Stimulated activated CD8-positive, alpha-beta memory T cell treated with anti-CD3 and anti-CD28 coated beads, Interleukin-2, amount 100 ng/mL, for 1 hour (primary cell): ENCODE results near the gene IVNS1ABP.
A peak's percentile ranks its signal among the peaks of the same experiment; 100 is the strongest.
"Not testable (repeated sequence)": the region's sequence is repeated elsewhere in the genome, so short reads cannot be mapped to it uniquely, and the experiment has no call there.

ENCODE experiments used
- DNase-seq, 2 donors: peaks; one replicate each; pipeline ENCODE4 v3.0.0-alpha.2; 2020; ENCODE audit warnings: low read depth in 2 of 2

IVNS1ABP gene

DNA sequence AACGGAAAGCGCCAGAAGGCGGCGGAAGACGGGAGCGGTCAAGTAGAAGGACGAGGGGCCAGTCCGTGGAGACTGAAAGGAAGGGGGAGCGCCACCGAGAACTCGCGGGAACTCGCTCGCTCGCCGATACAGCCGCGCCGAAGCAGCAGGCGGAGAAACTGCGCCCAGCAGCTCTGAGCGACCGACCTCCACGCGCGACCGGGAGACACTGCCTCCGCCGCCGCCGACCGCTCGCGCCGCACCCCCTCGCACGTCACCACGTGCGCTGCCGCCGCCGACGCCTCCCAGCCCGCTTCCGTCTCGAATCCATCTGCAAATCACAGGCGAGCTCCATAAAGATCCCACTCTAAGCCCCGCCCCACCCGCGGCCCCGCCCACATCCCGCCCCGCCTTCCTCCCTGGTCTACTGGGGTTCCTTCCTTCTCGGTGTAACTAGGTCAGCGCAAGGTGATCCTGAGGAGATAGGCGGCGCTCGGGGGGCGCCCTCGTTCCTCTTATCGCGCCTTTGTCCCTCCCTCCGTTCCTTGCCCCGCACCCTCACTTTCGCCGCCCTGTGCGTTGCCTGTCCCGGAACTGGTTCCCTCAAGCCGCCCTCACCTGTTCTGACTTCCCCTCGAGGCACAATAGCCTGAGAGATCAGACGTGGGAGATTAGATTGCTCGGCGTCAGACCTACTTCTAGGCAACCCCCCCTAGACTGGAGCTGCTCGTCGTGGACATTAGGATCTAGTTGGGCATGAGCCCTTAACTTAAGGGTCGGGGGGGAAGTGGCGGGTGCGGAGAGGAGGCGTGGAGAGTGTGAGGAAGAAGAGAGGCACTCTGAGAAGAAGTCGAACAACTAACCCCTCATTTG lies at the start of gene IVNS1ABP:
TSS of gene IVNS1ABP (minus strand) at position 210 of the 852 bp plus-strand sequence. CDS start 7,750 bp downstream, outside the sequence.
- peak; percentile 92 to 94 for DNase-seq

GRCh38 chr1:185365951-185366350 lies 48.9 kb upstream of the IVNS1ABP start:
- no peak for DNase-seq

- not testable (repeated sequence) for DNase-seq
Measured at GRCh38 chr1:185364528-185364927, 47.5 kb upstream of the IVNS1ABP start.

DNA sequence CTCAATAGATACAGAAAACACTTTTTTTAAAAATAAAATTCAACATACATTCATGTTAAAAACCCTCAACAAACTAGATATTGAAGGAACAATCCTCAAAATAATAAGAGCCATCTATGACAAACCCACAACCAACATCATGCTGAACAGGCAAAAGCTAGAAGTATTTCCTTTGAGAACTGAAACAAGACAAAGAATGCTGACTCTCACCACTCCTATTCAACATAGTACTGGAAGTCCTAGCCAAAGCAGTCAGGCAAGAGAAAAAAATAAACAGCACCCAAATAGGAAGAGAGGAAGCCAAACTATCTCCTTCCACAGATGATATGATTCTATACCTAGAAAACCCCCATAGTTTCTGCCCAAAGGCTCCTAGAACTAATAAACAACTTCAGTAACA lies 46.2 kb upstream of the IVNS1ABP start:
- no peak for DNase-seq

DNA sequence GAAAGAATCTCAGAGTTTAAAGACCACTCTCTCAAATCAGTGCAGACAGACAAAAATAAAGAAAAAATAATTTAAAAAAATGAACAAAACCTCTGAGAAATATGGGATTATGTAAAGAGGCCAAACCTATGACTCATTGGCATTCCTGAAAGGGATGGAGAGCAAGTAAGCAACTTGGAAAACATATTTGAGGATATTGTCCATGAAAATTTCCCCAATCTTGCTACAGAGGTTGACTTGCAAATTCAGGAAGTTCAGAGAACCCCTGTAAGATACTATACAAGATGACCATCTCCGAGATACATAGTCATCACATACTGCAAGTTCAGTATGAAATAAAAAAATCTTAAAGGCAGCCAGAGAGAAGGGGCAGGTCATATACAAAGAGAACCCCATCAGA lies 43.7 kb upstream of the IVNS1ABP start:
- DNase-seq, result no peak

DNA sequence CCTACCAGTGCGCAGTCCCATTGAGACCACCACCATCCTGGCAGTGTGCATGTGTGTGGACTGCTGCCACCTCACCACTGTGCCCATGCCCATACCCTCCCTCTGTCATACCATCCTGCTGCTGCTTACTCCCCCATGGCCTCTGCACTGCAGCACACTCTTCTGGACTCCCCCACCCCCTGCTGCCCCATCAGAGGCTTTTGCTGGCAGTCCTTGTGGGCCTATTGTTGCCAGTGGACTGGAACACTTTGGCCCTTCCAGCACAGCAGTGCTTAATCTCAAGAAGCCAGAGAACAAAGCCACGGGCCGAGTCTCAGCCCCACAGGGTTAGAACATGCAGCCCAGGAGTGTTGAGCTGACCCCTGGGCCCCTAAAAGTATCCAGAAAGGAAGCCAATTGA lies 41.9 kb upstream of the IVNS1ABP start:
- DNase-seq, result no peak

- DNase-seq, result no peak
Measured at GRCh38 chr1:185355947-185356346, 38.9 kb upstream of the IVNS1ABP start.

- DNase-seq, result no peak
Measured at GRCh38 chr1:185353124-185353523, 36.1 kb upstream of the IVNS1ABP start.

DNA sequence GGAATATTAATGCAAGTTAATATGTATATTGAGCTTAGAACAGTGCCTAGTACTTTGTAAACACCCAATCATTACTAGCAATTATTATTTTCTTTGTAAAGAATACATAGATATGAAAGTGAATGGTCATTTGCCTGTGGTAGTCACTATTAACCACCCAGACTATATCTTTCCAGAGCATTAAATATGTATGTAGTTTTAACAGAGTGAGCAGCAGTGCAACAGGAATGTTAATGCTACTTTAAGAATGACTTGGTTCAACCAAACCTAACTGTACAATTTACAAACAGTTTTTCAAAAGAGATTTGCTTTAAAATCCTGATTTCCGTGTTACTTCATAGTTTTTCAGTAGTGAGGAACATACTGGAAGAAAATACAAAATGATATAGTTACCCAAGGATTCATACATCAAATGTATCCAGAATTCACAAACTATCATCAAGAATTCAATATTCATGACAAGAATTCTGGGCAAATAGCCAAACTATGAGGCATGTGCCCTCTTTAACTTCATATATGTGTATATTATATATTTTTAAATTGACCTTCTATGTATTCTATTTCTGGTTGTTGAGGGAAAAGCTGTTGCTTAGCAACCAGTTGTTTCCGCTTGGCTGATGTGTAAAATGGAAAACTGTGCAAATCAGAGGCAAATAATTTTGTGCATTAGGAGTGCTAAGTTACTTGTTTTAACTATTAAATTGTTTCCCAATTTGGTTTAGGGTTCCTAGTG lies 34.9 kb upstream of the IVNS1ABP start:
- DNase-seq, result no peak

DNA sequence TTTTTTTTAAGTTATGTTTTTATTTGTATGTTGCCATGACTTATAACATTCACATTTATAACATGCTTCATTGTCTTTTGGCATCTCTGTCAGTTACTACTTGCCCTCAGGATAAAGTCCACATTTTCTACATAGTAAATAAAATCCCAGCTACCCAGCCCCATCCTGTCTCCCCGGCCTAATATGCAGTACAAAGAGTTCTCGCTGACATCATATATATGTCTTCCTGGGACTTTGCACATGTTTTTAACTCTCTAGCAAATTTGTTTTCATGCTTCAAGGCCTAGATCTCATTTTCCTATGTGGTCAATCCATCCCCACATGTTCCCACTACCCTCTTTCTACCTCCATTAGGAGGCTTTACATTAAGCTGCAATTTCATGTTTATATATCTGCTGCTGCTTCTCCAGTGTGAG lies 33.0 kb upstream of the IVNS1ABP start:
- DNase-seq, result no peak

GRCh38 chr1:185349556-185349955 lies 32.5 kb upstream of the IVNS1ABP start:
- no peak for DNase-seq

GRCh38 chr1:185348985-185349384 lies 31.9 kb upstream of the IVNS1ABP start:
- DNase-seq, result no peak

- DNase-seq, result no peak
Measured at GRCh38 chr1:185348296-185348695, 31.3 kb upstream of the IVNS1ABP start.

DNA sequence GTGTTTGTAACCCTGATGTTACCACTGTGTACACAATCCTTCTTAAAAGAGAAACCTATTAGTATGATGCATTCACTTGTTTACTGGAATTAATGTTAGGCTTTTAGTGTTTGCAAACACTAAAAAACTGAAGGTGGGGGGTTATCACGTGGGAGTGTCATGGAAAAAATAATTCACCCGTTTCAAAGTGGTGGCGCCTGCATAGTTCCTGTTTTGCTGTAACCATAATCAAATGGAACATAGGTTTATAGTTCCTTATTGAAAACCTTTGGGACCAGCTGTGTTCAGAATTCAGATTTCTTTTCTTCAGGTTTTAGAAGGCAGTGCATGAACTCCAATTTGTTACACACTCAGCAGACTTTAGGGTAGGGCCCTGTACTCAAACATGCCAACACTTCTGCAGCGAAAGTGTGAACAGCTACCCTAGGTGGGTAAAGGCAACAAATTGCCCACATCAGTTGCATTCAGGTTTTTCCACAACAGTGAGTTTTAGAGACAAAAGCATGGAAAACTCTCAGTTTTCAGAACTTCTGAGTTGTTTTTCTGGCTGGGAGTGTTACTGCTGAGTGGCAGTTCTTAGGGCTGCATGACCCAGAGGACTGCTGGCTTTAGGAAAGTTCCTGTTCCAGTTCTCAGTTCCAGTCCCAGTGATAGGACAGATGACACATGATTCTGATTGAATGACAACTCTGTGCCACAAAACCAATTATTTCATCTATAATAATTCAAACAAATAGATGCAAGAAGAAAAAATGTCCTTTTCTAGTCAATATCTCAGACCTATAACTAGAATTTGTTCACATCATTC lies 29.1 kb upstream of the IVNS1ABP start:
- no peak for DNase-seq

GRCh38 chr1:185343306-185343705 lies 26.3 kb upstream of the IVNS1ABP start:
- DNase-seq, result no peak

DNA sequence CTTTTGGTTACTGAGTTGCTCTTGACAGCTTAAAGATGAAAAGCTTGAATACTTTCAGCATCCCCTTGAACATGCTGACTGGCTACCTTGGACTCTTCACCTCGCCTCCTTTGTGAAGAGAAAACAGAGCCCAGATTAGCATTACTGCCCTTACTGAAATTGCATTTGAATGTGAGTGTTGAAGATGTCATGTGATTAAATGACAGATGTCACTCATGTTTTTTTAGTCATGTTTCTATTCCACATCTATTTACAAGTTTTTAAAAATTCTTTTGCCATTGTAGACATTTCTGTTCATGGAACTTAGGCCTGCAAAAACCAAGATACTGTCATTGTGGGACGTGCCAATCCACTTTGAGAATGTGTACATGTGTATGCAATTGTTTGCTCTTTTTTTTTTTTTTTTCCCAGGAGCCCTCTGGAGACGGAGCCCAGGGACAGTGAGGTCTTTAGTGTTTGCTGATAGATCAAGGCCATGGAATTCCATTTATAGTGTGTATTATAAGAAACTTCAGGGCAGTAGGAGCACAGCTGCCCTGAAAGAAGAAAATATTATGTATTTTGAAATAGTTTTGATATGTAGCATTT lies 25.7 kb upstream of the IVNS1ABP start:
- no peak for DNase-seq

DNA sequence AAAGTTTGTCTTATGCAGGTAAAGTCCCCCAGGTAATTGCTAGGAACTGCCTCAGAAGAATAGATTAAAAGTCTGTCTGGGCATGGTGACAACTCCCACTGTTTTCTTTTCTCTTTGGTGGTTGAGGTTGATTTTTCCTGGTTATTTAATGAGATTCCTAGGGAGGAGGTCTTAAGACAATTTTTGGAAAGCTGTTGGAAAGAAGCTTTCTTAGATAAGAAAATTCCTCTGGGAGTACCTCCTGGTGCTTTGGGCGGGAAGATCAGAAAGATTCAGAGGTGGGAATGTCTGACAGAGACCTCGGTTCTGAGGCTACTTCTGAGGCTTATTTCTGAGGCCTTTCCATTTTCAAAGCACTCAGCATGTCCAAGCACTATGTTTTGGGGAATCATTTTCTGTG lies 25.0 kb upstream of the IVNS1ABP start:
- DNase-seq, result no peak

DNA sequence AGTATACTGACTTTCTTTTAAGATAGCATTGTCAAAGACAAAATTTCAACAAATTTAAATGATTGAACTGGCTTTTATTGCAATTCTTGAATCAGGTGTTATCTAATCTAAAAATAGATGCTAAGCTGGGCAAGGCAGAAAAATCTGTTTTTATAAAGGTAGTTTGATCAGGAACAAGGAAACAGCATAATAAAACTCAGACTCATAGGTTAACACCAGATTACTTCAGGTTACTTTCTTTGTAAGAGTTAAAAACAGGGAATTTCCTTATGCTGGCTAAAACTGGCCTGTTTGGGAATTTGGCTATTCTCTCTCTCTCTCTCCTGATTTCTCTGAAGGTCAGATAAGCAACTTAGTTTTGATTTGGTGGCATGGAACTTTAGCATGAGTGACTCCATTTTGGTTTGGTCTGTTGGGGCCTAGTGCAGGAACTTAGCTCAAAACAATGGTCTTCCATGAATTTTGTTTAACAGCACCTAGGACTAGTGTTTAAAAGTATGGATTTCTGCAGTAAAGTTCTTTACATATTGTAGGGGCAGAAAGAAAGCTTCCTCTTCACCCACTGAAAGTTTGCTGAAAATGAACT lies 24.2 kb upstream of the IVNS1ABP start:
- DNase-seq, result no peak

- DNase-seq, result no peak
Measured at GRCh38 chr1:185338719-185339622, 21.9 kb upstream of the IVNS1ABP start.

DNA sequence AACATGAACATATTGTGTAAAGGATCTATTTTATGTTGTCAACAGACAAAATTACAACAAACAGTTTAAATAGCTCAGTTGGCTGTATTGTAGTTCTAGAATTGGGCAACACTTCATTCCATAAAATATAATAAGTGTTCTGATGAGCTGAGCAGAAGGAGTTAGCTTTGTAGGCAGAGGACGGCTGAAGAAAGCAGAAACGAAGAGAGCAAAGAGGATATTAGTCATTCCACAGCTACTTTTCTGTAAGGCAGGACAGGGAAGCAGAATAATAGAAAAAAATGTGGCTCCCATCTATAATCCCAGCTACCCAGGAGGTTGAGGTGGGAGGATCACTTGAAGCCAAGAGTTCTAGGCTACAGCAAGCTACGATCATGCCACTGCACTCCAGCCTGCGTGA lies 20.2 kb upstream of the IVNS1ABP start:
- DNase-seq, result no peak
